ENCODE results near the gene TMEM178A. TPM values are rescaled to one million over a fixed set of nuclear protein-coding genes. Genes with fewer than 3 reads are reported as not detected.
"Not testable (repeated sequence)": the region's sequence is repeated elsewhere in the genome, so short reads cannot be mapped to it uniquely, and the experiment has no call there.

TMEM178A gene
- total RNA-seq, 1 donor from 2014 or later = 9.3 TPM

DNA sequence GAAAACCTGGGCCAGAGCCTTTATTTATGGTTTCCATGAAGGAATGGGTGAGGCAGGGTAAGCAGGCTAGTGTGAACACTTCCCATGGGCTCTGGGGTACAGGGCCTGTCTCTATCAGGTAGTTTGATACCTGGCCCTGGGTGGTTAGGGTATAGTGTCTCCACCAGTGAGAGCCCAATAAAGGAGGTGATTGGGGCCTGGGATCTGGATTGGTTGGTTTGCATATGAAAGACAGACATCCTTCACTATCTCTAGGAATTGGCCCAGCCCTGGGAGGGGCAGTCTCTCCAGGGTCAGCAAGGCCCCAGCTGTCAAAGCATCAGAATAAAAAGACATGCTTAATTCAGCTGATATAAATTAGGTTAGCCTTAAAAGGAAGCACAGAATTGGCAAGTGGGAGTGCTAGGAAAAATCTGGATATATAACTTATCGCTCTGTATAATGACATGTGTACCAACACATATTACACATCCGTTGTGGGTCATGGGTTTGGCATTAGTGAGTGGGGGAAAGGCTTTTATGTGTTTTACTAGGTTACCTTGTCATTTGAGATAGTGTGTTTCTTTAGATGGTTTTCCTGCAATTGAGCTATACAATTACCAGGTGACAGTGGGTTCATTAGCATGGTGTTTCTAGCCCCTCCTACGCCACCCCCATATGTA, 18.5 kb upstream of the TMEM178A start:
- Mint-ChIP-seq H3K9me3 (no peaks in the 10 kb centered on the region), H3K27ac (no peak overlapping the region), H3K4me1 (ENCODE audit: unreplicated experiment) (peaks cover 14% of the 10 kb centered on the region), H3K27me3 (no peaks in the 10 kb centered on the region), H3K4me3 (no peak overlapping the region), H3K36me3 (no peaks in the 10 kb centered on the region)
- TF ChIP-seq, protein P1, sequence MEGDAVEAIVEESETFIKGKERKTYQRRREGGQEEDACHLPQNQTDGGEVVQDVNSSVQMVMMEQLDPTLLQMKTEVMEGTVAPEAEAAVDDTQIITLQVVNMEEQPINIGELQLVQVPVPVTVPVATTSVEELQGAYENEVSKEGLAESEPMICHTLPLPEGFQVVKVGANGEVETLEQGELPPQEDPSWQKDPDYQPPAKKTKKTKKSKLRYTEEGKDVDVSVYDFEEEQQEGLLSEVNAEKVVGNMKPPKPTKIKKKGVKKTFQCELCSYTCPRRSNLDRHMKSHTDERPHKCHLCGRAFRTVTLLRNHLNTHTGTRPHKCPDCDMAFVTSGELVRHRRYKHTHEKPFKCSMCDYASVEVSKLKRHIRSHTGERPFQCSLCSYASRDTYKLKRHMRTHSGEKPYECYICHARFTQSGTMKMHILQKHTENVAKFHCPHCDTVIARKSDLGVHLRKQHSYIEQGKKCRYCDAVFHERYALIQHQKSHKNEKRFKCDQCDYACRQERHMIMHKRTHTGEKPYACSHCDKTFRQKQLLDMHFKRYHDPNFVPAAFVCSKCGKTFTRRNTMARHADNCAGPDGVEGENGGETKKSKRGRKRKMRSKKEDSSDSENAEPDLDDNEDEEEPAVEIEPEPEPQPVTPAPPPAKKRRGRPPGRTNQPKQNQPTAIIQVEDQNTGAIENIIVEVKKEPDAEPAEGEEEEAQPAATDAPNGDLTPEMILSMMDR (conservative IDR thresholded peaks at IDR 0.05) = no peak
- no peak for DNase-seq (ENCODE audit: extremely low spot score, unreplicated experiment)

DNA sequence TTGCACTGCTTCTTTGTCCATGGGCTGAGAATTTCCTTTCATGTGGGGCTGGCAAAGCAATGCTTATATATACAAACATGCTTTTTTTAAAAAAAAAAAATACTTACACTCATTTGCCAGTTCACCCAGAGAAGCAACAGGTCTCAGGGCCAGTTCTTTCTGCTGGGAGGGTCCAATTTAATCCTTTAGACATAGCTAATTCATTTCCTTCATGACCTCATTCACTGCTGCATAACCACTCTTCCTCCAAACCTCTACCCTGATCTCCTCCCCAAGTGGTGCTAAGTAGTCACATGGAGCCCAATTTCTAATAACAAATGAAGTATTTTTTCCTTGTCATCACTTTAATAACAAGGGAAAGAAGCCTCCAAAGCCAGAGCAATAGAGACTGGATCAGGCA, 17.1 kb upstream of the TMEM178A start:
- peaks cover 9% of the 10 kb centered on the region for H3K9me3 Mint-ChIP-seq
- no peak for DNase-seq (ENCODE audit: extremely low spot score, unreplicated experiment)
- no peak overlapping the region for H3K27ac Mint-ChIP-seq
- peaks cover 9% of the 10 kb centered on the region for H3K4me1 Mint-ChIP-seq (ENCODE audit: unreplicated experiment)
- H3K4me3 Mint-ChIP-seq = no peak overlapping the region
- peaks cover 1% of the 10 kb centered on the region for H3K36me3 Mint-ChIP-seq
- H3K27me3 Mint-ChIP-seq = no peaks in the 10 kb centered on the region
- TF ChIP-seq, protein P1 (conservative IDR thresholded peaks at IDR 0.05) = no peak

DNA sequence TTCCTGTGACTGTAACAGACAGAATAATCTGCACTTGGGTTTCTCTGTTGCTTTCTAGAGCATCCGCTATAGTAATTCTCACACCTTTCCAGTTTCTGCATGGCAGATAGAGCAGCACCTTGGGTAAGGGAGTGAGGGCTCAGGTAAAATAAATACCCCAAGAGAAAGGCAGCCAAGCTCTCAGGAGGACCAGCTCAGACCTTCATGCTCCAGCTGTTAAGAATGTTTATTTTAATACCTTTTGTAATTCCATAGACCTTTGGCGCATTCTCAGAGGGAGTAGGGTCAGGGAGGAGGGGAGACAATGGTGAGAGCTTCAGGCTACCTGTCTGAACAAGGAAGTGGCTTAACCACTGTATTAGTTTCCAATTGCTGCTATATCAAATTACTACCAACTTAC, 16.2 kb upstream of the TMEM178A start:
- no peak overlapping the region for H3K4me3 Mint-ChIP-seq
- no peak for DNase-seq (ENCODE audit: extremely low spot score, unreplicated experiment)
- H3K4me1 Mint-ChIP-seq (ENCODE audit: unreplicated experiment) = peaks cover 9% of the 10 kb centered on the region
- no peak overlapping the region for H3K27ac Mint-ChIP-seq
- peaks cover 6% of the 10 kb centered on the region for H3K36me3 Mint-ChIP-seq
- TF ChIP-seq, protein P1 (conservative IDR thresholded peaks at IDR 0.05) = no peak
- H3K27me3 Mint-ChIP-seq = no peaks in the 10 kb centered on the region
- H3K9me3 Mint-ChIP-seq = peaks cover 14% of the 10 kb centered on the region

- peaks cover 9% of the 10 kb centered on the region for H3K4me1 Mint-ChIP-seq (ENCODE audit: unreplicated experiment)
- peaks cover 6% of the 10 kb centered on the region for H3K36me3 Mint-ChIP-seq
- peaks cover 14% of the 10 kb centered on the region for H3K9me3 Mint-ChIP-seq
- no peak for DNase-seq (ENCODE audit: extremely low spot score, unreplicated experiment)
- H3K4me3 Mint-ChIP-seq = no peak overlapping the region
- H3K27me3 Mint-ChIP-seq = no peaks in the 10 kb centered on the region
- no peak overlapping the region for H3K27ac Mint-ChIP-seq
- TF ChIP-seq, protein P1 (conservative IDR thresholded peaks at IDR 0.05) = no peak
Measured at GRCh38 chr2:39650468-39650867, 15.2 kb upstream of the TMEM178A start.

GRCh38 chr2:39656215-39656614, 9.5 kb upstream of the TMEM178A start:
- not testable (repeated sequence) for H3K36me3 Mint-ChIP-seq, H3K27ac Mint-ChIP-seq

GRCh38 chr2:39657287-39657937, 8.3 kb upstream of the TMEM178A start:
- H3K9me3 Mint-ChIP-seq = peaks cover 14% of the 10 kb centered on the region
- peaks cover 6% of the 10 kb centered on the region for H3K36me3 Mint-ChIP-seq
- TF ChIP-seq, protein P1 (conservative IDR thresholded peaks at IDR 0.05) = no peak
- no peak for DNase-seq (ENCODE audit: extremely low spot score, unreplicated experiment)
- H3K27ac Mint-ChIP-seq = no peak overlapping the region
- no peaks in the 10 kb centered on the region for H3K27me3 Mint-ChIP-seq
- H3K4me3 Mint-ChIP-seq = no peak overlapping the region
- H3K4me1 Mint-ChIP-seq (ENCODE audit: unreplicated experiment) = peaks cover 10% of the 10 kb centered on the region

More at GRCh38 chr2:39656215-39656614, 9.5 kb upstream of the TMEM178A start:
- DNase-seq (ENCODE audit: extremely low spot score, unreplicated experiment); H3K27me3 Mint-ChIP-seq; H3K4me3 Mint-ChIP-seq; H3K4me1 Mint-ChIP-seq (ENCODE audit: unreplicated experiment): not testable (repeated sequence)
- H3K9me3 Mint-ChIP-seq = peaks cover 14% of the 10 kb centered on the region
